Activated B cell treated with CpG ODN at 0.5 μM for 24 hours (primary cell): ENCODE results near the gene CASR. TPM values are rescaled to one million over a fixed set of nuclear protein-coding genes. Genes with fewer than 3 reads are reported as not detected.
"Not testable (repeated sequence)": the region's sequence is repeated elsewhere in the genome, so short reads cannot be mapped to it uniquely, and the experiment has no call there.

Experiments
- ATAC-seq: fragments of 200-7000 bp; cut with Tn5 transposase; one replicate; pipeline ENCODE4 v1.10.0; 2021; ENCODE audit warnings: low read depth, mild to moderate bottlenecking, moderate library complexity
- CTCF ChIA-PET: fragments of 350-600 bp; sonication (Branson Sonifier 250); formaldehyde crosslinking; loops from one replicate; lab custom pipeline; 2021; ENCODE audit warnings: antibody characterized with exemption; lab: Charles Lee
- POLR2A ChIA-PET: fragments of 350-600 bp; sonication (Branson Sonifier 250); formaldehyde crosslinking; loops from one replicate; lab custom pipeline; 2021; ENCODE audit warnings: antibody characterized with exemption; lab: Charles Lee
- DNase-seq: peaks from one replicate; pipeline ENCODE4 v3.0.0; 2022
- H3K27ac Mint-ChIP-seq: one replicate; pipeline ENCODE4 v1.8.0; 2020; ENCODE audit warnings: mixed read lengths
- H3K27me3 Mint-ChIP-seq: one replicate; pipeline ENCODE4 v1.8.0; 2021; ENCODE audit warnings: mixed read lengths
- H3K36me3 Mint-ChIP-seq: one replicate; pipeline ENCODE4 v1.8.0; 2021; ENCODE audit warnings: low read depth, mixed read lengths
- H3K4me1 Mint-ChIP-seq: one replicate; pipeline ENCODE4 v1.8.0; 2021; ENCODE audit warnings: mixed read lengths
- H3K4me3 Mint-ChIP-seq: one replicate; pipeline ENCODE4 v1.8.0; 2020; ENCODE audit warnings: mild to moderate bottlenecking, mixed read lengths
- H3K9me3 Mint-ChIP-seq: one replicate; pipeline ENCODE4 v1.8.0; 2020; ENCODE audit warnings: mixed read lengths
- intact Hi-C: fragments of 100-400 bp; cut with micrococcal nuclease; formaldehyde crosslinking; loops from one replicate; pipeline ENCODE4 v1.15.1; 2024
- total RNA-seq: library from RNA; stranded (reverse); gene quantifications from 2 replicates; pipeline ENCODE4 v1.2.3, GENCODE V29; 2022
- TF ChIP-seq, protein P1 (sequence below): fragments of 200-600 bp; IDR thresholded peaks from one replicate; pipeline ENCODE4 v1.8.0; 2022; ENCODE audit warnings: antibody characterized with exemption, mild to moderate bottlenecking

Gene CASR, protein sequence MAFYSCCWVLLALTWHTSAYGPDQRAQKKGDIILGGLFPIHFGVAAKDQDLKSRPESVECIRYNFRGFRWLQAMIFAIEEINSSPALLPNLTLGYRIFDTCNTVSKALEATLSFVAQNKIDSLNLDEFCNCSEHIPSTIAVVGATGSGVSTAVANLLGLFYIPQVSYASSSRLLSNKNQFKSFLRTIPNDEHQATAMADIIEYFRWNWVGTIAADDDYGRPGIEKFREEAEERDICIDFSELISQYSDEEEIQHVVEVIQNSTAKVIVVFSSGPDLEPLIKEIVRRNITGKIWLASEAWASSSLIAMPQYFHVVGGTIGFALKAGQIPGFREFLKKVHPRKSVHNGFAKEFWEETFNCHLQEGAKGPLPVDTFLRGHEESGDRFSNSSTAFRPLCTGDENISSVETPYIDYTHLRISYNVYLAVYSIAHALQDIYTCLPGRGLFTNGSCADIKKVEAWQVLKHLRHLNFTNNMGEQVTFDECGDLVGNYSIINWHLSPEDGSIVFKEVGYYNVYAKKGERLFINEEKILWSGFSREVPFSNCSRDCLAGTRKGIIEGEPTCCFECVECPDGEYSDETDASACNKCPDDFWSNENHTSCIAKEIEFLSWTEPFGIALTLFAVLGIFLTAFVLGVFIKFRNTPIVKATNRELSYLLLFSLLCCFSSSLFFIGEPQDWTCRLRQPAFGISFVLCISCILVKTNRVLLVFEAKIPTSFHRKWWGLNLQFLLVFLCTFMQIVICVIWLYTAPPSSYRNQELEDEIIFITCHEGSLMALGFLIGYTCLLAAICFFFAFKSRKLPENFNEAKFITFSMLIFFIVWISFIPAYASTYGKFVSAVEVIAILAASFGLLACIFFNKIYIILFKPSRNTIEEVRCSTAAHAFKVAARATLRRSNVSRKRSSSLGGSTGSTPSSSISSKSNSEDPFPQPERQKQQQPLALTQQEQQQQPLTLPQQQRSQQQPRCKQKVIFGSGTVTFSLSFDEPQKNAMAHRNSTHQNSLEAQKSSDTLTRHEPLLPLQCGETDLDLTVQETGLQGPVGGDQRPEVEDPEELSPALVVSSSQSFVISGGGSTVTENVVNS
- 0.02 TPM in 1 of 2 replicates, not detected in the other for total RNA-seq

DNA sequence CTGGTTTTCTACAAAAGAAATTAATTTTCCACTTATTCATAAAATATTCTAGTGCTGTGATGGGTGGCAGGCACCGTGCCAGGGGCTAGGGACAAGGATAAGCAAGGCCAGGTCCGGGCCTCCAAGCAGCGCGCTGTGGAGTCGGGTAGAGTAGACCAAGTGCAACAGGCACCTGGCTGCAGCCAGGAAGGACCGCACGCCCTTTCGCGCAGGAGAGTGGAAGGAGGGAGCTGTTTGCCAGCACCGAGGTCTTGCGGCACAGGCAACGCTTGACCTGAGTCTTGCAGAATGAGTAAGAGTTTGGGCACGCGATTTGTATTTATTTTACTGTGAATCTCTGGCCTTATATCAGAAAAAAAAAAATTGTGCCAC lies at the start of gene CASR:
TSS of gene CASR (plus strand) at position 148 of the 372 bp plus-strand sequence. CDS start 70,522 bp downstream, outside the sequence.
- Mint-ChIP-seq H3K27ac (no peak within 1 kb of the TSS), H3K36me3 (no peaks in the 10 kb centered on the region), H3K4me1 (peaks cover 7% of the 10 kb centered on the region), H3K27me3 (peaks cover 42% of the 10 kb centered on the region), H3K4me3 (peak within 1 kb of the TSS; percentile 79), H3K9me3 (no peaks in the 10 kb centered on the region)
- intact Hi-C loops: no loop called here
- TF ChIP-seq, protein P1, sequence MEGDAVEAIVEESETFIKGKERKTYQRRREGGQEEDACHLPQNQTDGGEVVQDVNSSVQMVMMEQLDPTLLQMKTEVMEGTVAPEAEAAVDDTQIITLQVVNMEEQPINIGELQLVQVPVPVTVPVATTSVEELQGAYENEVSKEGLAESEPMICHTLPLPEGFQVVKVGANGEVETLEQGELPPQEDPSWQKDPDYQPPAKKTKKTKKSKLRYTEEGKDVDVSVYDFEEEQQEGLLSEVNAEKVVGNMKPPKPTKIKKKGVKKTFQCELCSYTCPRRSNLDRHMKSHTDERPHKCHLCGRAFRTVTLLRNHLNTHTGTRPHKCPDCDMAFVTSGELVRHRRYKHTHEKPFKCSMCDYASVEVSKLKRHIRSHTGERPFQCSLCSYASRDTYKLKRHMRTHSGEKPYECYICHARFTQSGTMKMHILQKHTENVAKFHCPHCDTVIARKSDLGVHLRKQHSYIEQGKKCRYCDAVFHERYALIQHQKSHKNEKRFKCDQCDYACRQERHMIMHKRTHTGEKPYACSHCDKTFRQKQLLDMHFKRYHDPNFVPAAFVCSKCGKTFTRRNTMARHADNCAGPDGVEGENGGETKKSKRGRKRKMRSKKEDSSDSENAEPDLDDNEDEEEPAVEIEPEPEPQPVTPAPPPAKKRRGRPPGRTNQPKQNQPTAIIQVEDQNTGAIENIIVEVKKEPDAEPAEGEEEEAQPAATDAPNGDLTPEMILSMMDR: no peak
- POLR2A ChIA-PET: no interaction called here
- peak; percentile 16 for DNase-seq
- no peak for ATAC-seq
- CTCF ChIA-PET: no interaction called here

DNA sequence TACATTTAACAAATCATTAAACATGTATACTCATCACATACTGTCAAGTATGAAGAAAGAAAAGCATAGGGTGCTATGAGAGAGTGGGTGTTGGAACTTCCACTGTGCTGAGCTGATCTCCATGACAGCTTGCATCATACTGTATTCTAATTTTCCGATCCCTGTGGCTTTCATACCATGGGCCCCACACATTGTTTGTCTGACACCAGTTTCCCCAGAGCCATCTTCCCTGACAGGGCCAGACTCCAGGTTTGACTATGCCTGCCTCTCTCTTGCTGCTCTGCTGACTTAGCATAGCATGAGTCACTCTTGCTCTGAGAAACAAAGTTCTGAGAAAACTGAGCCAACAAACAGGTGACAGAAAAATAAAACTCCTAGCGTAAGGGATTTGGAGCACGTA lies 37.0 kb upstream of the CASR start:
- DNase-seq (no peak), ATAC-seq (no peak)
- Mint-ChIP-seq H3K9me3 (peaks cover under 1% of the 10 kb centered on the region), H3K36me3 (no peaks in the 10 kb centered on the region), H3K4me3 (no peak overlapping the region), H3K4me1 (no peaks in the 10 kb centered on the region), H3K27ac (no peak overlapping the region), H3K27me3 (peaks cover 6% of the 10 kb centered on the region)
- ChIA-PET POLR2A (no interaction called here), CTCF (no interaction called here)
- TF ChIP-seq, protein P1: no peak
- intact Hi-C loops: no loop called here

DNA sequence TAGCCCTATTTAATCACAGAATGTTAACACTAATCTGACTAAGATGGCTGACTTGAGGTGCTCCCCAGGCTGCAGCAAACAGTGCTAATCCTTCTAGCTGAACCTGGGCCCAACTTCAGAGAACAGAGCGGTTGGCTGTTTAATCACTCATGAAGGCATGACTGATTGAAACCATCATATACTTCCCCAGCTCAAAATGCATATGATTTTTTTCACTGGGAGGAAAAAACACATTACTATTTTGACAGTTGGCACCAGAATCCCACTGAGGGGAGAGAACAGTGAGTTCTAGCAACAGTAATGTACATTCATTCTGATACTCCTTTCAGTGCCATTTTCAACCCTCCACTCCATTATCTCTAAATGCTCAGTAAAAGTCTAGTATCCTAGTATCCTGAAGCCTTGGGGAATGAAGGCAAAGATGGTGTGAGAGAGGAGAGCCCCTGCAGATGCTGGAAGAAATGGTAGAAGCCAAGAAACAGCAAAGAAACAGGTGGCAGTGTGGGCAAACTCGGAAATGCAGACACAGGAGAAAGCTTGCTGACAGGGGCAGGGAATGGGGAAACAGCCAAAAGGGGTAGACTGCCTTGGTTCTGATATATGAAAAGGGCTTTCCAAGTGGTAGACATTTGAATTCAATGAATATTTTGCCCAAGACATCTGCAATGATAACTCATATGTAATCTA lies 34.4 kb upstream of the CASR start:
- ATAC-seq (no peak), DNase-seq (no peak)
- CTCF ChIA-PET: no interaction called here
- Mint-ChIP-seq H3K36me3 (peaks cover 2% of the 10 kb centered on the region), H3K4me3 (no peak overlapping the region), H3K4me1 (no peaks in the 10 kb centered on the region), H3K27me3 (peaks cover 3% of the 10 kb centered on the region), H3K9me3 (peaks cover 7% of the 10 kb centered on the region), H3K27ac (no peak overlapping the region)
- TF ChIP-seq, protein P1: no peak
- intact Hi-C loops: no loop called here
- POLR2A ChIA-PET: no interaction called here

GRCh38 chr3:122151480-122151879 lies 32.0 kb upstream of the CASR start:
- Mint-ChIP-seq H3K4me3 (no peak overlapping the region), H3K27ac (no peak overlapping the region), H3K9me3 (peaks cover 29% of the 10 kb centered on the region), H3K27me3 (peaks cover 3% of the 10 kb centered on the region), H3K4me1 (no peaks in the 10 kb centered on the region), H3K36me3 (peaks cover 3% of the 10 kb centered on the region)
- intact Hi-C loops: no loop called here
- DNase-seq (no peak), ATAC-seq (no peak)
- POLR2A ChIA-PET: no interaction called here
- TF ChIP-seq, protein P1: no peak
- CTCF ChIA-PET: no interaction called here

DNA sequence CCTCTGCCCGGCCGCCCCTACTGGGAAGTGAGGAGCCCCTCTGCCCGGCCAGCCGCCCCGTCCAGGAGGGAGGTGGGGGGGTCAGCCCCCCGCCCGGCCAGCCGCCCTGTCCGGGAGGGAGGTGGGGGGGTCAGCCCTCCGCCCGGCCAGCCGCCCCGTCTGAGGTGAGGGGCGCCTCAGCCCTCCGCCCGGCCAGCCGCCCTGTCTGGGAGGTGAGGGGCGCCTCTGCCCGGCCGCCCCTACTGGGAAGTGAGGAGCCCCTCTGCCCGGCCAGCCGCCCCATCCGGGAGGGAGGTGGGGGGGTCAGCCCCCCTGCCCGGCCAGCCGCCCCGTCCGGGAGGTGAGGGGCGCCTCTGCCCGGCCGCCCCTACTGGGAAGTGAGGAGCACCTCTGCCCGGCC lies 18.5 kb upstream of the CASR start:
- DNase-seq, POLR2A ChIA-PET, CTCF ChIA-PET, H3K27me3 Mint-ChIP-seq, H3K4me1 Mint-ChIP-seq, intact Hi-C loops, H3K27ac Mint-ChIP-seq, H3K36me3 Mint-ChIP-seq, H3K4me3 Mint-ChIP-seq, ATAC-seq: not testable (repeated sequence)
- H3K9me3 Mint-ChIP-seq: peaks cover 11% of the 10 kb centered on the region
